Measurements from ENCODE around the gene BTG3. TPM values are rescaled to one million over a fixed set of nuclear protein-coding genes. Genes with fewer than 3 reads are reported as not detected.
A peak's percentile ranks its signal among the peaks of the same experiment; 100 is the strongest.

Gene BTG3
- total RNA-seq, 4 donors from 2014 or later: 23.1 to 52.0 (median 38.8) TPM

- ATAC-seq: no peak
- H3K27me3 ChIP-seq: no peaks in the 10 kb centered on the region
- no peak overlapping the region for H3K4me3 ChIP-seq
These were observed 37.6 kb upstream of the BTG3 start for GRCh38 chr21:17650292-17650691.

GRCh38 chr21:17646790-17647189, 34.1 kb upstream of the BTG3 start:
- no peaks in the 10 kb centered on the region for H3K4me1 ChIP-seq
- WGBS, 2 donors (ENCODE audit: low coverage in 1 of 2): 83 to 86% methylated on average over 4 of the region's 4 CpGs
- H3K4me3 ChIP-seq: no peak overlapping the region
- ATAC-seq: no peak
- H3K27me3 ChIP-seq: no peaks in the 10 kb centered on the region
- TF ChIP-seq CTCF (IDR thresholded peaks at IDR 0.05): no peak
- TF ChIP-seq POLR2AphosphoS5 (IDR thresholded peaks at IDR 0.05): no peak
- no peak for TF ChIP-seq POLR2A (IDR thresholded peaks at IDR 0.05)
- TF ChIP-seq EP300 (IDR thresholded peaks at IDR 0.05): no peak
- H3K36me3 ChIP-seq: no peaks in the 10 kb centered on the region
- peaks cover 0 to 5% (median 0%) of the 10 kb centered on the region in 3 donors for H3K9me3 ChIP-seq
- no peak overlapping the region for H3K27ac ChIP-seq

More at GRCh38 chr21:17650292-17650691, 37.6 kb upstream of the BTG3 start:
- TF ChIP-seq POLR2A (IDR thresholded peaks at IDR 0.05): no peak
- no peak for TF ChIP-seq EP300 (IDR thresholded peaks at IDR 0.05)
- TF ChIP-seq CTCF (IDR thresholded peaks at IDR 0.05): no peak
- TF ChIP-seq POLR2AphosphoS5 (IDR thresholded peaks at IDR 0.05): no peak
- Histone ChIP-seq H3K9me3 (peaks cover 0 to 9% (median 0%) of the 10 kb centered on the region in 3 donors), H3K27ac (no peak overlapping the region), H3K4me1 (no peaks in the 10 kb centered on the region), H3K36me3 (no peaks in the 10 kb centered on the region)
- 75% methylated on average over 1 of the region's 1 CpG for WGBS, 2 donors (ENCODE audit: low coverage in 1 of 2)

GRCh38 chr21:17644186-17644585, 31.5 kb upstream of the BTG3 start:
- H3K27me3 ChIP-seq: no peaks in the 10 kb centered on the region
- H3K36me3 ChIP-seq: no peaks in the 10 kb centered on the region
- no peak overlapping the region for H3K27ac ChIP-seq
- no peak for TF ChIP-seq CTCF (IDR thresholded peaks at IDR 0.05)
- TF ChIP-seq POLR2A (IDR thresholded peaks at IDR 0.05): no peak
- no peak for TF ChIP-seq POLR2AphosphoS5 (IDR thresholded peaks at IDR 0.05)
- TF ChIP-seq EP300 (IDR thresholded peaks at IDR 0.05): no peak
- H3K4me1 ChIP-seq: no peaks in the 10 kb centered on the region
- H3K4me3 ChIP-seq: no peak overlapping the region
- ATAC-seq: no peak
- H3K9me3 ChIP-seq: peaks cover 0 to 13% (median 0%) of the 10 kb centered on the region in 3 donors

GRCh38 chr21:17640821-17641220, 28.1 kb upstream of the BTG3 start:
- Histone ChIP-seq H3K27me3 (no peaks in the 10 kb centered on the region), H3K4me3 (no peak overlapping the region), H3K4me1 (no peaks in the 10 kb centered on the region), H3K36me3 (no peaks in the 10 kb centered on the region), H3K27ac (no peak overlapping the region), H3K9me3 (peaks cover 0 to 9% (median 0%) of the 10 kb centered on the region in 3 donors)
- TF ChIP-seq POLR2A (IDR thresholded peaks at IDR 0.05) (no peak), CTCF (IDR thresholded peaks at IDR 0.05) (no peak), EP300 (IDR thresholded peaks at IDR 0.05) (no peak), POLR2AphosphoS5 (IDR thresholded peaks at IDR 0.05) (no peak)
- 78 to 79% methylated on average over 2 of the region's 2 CpGs for WGBS, 2 donors (ENCODE audit: low coverage in 1 of 2)
- ATAC-seq: no peak

GRCh38 chr21:17636711-17637110, 24.0 kb upstream of the BTG3 start:
- no peaks in the 10 kb centered on the region for H3K4me1 ChIP-seq
- peaks cover 0 to 9% (median 0%) of the 10 kb centered on the region in 3 donors for H3K9me3 ChIP-seq
- peak; percentile 19 for ATAC-seq
- no peaks in the 10 kb centered on the region for H3K27me3 ChIP-seq
- no peaks in the 10 kb centered on the region for H3K36me3 ChIP-seq
- H3K4me3 ChIP-seq: no peak overlapping the region
- TF ChIP-seq CTCF (IDR thresholded peaks at IDR 0.05) (no peak), EP300 (IDR thresholded peaks at IDR 0.05) (no peak), POLR2AphosphoS5 (IDR thresholded peaks at IDR 0.05) (no peak), POLR2A (IDR thresholded peaks at IDR 0.05) (no peak)
- H3K27ac ChIP-seq: no peak overlapping the region
- 66 to 72% methylated on average over 4 of the region's 4 CpGs for WGBS, 2 donors (ENCODE audit: low coverage in 1 of 2)
